HepG2 (cell line): ENCODE results near the gene CORO1C. TPM values are rescaled to one million over a fixed set of nuclear protein-coding genes. Genes with fewer than 3 reads are reported as not detected.

Experiments
- ARID2 ChIP-seq: sonication (generic); formaldehyde crosslinking; IDR thresholded peaks from 2 replicates; pipeline ENCODE4 v1.8.1; 2022; ENCODE audit warnings: mild to moderate bottlenecking, missing genetic modification reagents, borderline replicate concordance
- DMAP1 ChIP-seq: IDR thresholded peaks from 2 replicates; pipeline ENCODE4 v1.6.1; 2016
- GMEB2 ChIP-seq: IDR thresholded peaks from 2 replicates; pipeline ENCODE4 v1.6.1; 2016; ENCODE audit warnings: missing biosample characterization, missing genetic modification reagents, low read depth
- GPN1 ChIP-seq: sonication (generic); formaldehyde crosslinking; IDR thresholded peaks from 2 replicates; pipeline ENCODE4 v1.5.1; 2020; ENCODE audit warnings: missing genetic modification reagents, borderline replicate concordance
- HINFP ChIP-seq: sonication (generic); formaldehyde crosslinking; IDR thresholded peaks from 2 replicates; pipeline ENCODE4 v1.4.0; 2020; ENCODE audit warnings: low read depth, mild to moderate bottlenecking, missing genetic modification reagents
- MTA3 ChIP-seq: sonication (generic); formaldehyde crosslinking; IDR thresholded peaks from 2 replicates; pipeline ENCODE4 v1.4.0; 2020; ENCODE audit warnings: missing genetic modification reagents
- MXI1 ChIP-seq: IDR thresholded peaks from 3 replicates; pipeline ENCODE4 v1.6.1; 2012; ENCODE audit warnings: low read depth, low read length, inconsistent platforms, borderline replicate concordance
- PRMT3 ChIP-seq: sonication (generic); formaldehyde crosslinking; IDR thresholded peaks from 2 replicates; pipeline ENCODE4 v1.8.1; 2022; ENCODE audit warnings: low read depth, mild to moderate bottlenecking, moderate library complexity, missing genetic modification reagents, borderline replicate concordance
- SAP130 ChIP-seq: IDR thresholded peaks from 2 replicates; pipeline ENCODE4 v1.6.1; 2016; ENCODE audit warnings: low read depth
- SRF ChIP-seq: IDR thresholded peaks from 2 replicates; pipeline ENCODE4 v1.6.1; 2011; ENCODE audit warnings: mild to moderate bottlenecking, low read depth, low read length, moderate library complexity
- YEATS2 ChIP-seq: sonication (generic); formaldehyde crosslinking; IDR thresholded peaks from 2 replicates; pipeline ENCODE4 v1.4.0; 2020; ENCODE audit warnings: missing genetic modification reagents, borderline replicate concordance
- ZFP62 ChIP-seq: sonication (generic); formaldehyde crosslinking; IDR thresholded peaks from 2 replicates; pipeline ENCODE4 v1.4.0; 2020; ENCODE audit warnings: missing genetic modification reagents
- ZFP90 ChIP-seq: sonication (generic); formaldehyde crosslinking; IDR thresholded peaks from 2 replicates; pipeline ENCODE4 v1.8.0; 2022; ENCODE audit warnings: missing genetic modification reagents, mild to moderate bottlenecking, inconsistent platforms, borderline replicate concordance
- ZNF572 ChIP-seq: sonication (generic); formaldehyde crosslinking; IDR thresholded peaks from 2 replicates; pipeline ENCODE4 v1.5.1; 2020; ENCODE audit warnings: mild to moderate bottlenecking, missing genetic modification reagents
- ZNF615 ChIP-seq: sonication (generic); formaldehyde crosslinking; IDR thresholded peaks from 2 replicates; pipeline ENCODE4 v1.5.0; 2020; ENCODE audit warnings: mild to moderate bottlenecking, missing genetic modification reagents, borderline replicate concordance
- ZNF775 ChIP-seq: sonication (generic); formaldehyde crosslinking; IDR thresholded peaks from 2 replicates; pipeline ENCODE4 v1.4.0; 2020; ENCODE audit warnings: missing genetic modification reagents, mild to moderate bottlenecking, moderate library complexity, borderline replicate concordance
- polyA plus RNA-seq, 8 experiments: library from polyadenylated mRNA; depleted of rRNA in 3 of 8; stranded (reverse) in 7 of 8; unstranded in 1 of 8; fragments of >200 nt; fragmentation: Illumina TruSeq in 4 of 8; extraction: Trizol in 4 of 8; gene quantifications; 2 replicates each; pipeline versions ENCODE4 v1.2.1 to v1.2.3, GENCODE V29; 2011 to 2016; ENCODE audit warnings: low read depth in 4 of 8, missing spikeins in 1 of 8, mixed read lengths in 1 of 8; ENCODE audit not compliant: insufficient read depth in 1 of 8
- total RNA-seq, 5 experiments: library from RNA; depleted of rRNA; stranded (reverse); fragments of >200 nt; fragmentation: Illumina TruSeq; extraction: Trizol; gene quantifications; 2 replicates each; pipeline ENCODE4 v1.2.3, GENCODE V29; 2016; ENCODE audit warnings: low read depth in 1 of 5
- TF ChIP-seq, protein P1 (sequence below): sonication (generic); formaldehyde crosslinking; IDR thresholded peaks from 2 replicates; pipeline ENCODE4 v1.5.0; 2020; ENCODE audit warnings: mild to moderate bottlenecking, missing genetic modification reagents
- TF ChIP-seq, protein P2 (sequence below), 2 experiments: sonication (generic) in 1 of 2; formaldehyde crosslinking in 1 of 2; IDR thresholded peaks; 2 replicates each; pipeline versions ENCODE4 v1.6.1 to v1.9.0; 2014 to 2022; ENCODE audit warnings: antibody characterized with exemption in 1 of 2, borderline replicate concordance in 1 of 2, inconsistent platforms in 1 of 2, low read depth in 1 of 2, missing genetic modification reagents in 1 of 2

Gene CORO1C
- total and polyA plus RNA-seq, 2 of the 13 experiments (the other 11 are each of a cell fraction or from before 2014, with no cell fraction given), result 73.7 to 131 TPM

DNA sequence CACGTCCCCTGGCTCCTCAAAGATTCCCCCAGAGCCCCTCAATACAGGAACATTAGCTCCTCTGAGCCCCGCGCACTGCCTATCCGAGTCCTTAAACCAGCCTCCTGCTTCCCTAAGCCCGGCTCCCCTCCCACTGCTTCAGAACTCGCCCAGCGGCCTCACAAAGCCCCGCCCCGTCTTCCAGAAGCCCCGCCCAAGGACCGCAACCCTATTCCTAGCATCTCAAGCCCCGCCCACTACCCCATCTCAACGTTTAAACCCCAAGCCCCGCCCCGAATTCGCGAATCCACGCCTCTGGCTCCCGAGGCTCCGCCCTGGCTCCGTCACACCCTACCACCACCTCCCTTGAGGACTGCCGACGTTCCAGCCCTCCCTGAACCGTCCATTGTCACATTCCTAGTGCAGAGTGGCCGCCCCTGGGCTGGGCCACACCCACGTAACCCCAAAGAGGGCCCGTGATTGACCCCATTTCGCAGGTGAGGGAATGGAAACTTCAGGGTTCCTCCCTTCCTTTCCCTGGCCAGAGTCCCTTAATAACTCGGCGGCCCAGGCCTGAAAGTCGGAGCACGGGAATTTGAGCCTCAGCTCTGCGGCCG, 646 bp upstream of the CORO1C start (continued):
- TF ChIP-seq, protein P1, sequence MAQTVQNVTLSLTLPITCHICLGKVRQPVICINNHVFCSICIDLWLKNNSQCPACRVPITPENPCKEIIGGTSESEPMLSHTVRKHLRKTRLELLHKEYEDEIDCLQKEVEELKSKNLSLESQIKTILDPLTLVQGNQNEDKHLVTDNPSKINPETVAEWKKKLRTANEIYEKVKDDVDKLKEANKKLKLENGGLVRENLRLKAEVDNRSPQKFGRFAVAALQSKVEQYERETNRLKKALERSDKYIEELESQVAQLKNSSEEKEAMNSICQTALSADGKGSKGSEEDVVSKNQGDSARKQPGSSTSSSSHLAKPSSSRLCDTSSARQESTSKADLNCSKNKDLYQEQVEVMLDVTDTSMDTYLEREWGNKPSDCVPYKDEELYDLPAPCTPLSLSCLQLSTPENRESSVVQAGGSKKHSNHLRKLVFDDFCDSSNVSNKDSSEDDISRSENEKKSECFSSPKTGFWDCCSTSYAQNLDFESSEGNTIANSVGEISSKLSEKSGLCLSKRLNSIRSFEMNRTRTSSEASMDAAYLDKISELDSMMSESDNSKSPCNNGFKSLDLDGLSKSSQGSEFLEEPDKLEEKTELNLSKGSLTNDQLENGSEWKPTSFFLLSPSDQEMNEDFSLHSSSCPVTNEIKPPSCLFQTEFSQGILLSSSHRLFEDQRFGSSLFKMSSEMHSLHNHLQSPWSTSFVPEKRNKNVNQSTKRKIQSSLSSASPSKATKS (CRISPR knock-in tag), result no peak
- TF ChIP-seq DMAP1 (CRISPR knock-in tag) (0 out of 2 replicates have a peak, but pooled peaks have one; percentile 41), GMEB2 (CRISPR knock-in tag) (no peak), SAP130 (CRISPR knock-in tag) (peak; percentile 23; the same call in 1 of the 2 replicates), ARID2 (CRISPR knock-in tag) (peak; percentile 19; the same call in 1 of the 2 replicates), ZFP90 (CRISPR knock-in tag) (0 out of 2 replicates have a peak, but pooled peaks have one; percentile 38), YEATS2 (CRISPR knock-in tag) (peak; percentile 19; the same call in 1 of the 2 replicates), MXI1 (peak; percentile 76; the same call in 1 of the 3 replicates), ZNF775 (CRISPR knock-in tag) (no peak), SRF (no peak), PRMT3 (CRISPR knock-in tag) (no peak), ZFP62 (CRISPR knock-in tag) (no peak), HINFP (0 out of 2 replicates have a peak, but pooled peaks have one; percentile 24), GPN1 (CRISPR knock-in tag) (no peak), MTA3 (no peak), ZNF615 (no peak), ZNF572 (CRISPR knock-in tag) (peak; percentile 83; the same call in 1 of the 2 replicates)
- TF ChIP-seq, protein P2, sequence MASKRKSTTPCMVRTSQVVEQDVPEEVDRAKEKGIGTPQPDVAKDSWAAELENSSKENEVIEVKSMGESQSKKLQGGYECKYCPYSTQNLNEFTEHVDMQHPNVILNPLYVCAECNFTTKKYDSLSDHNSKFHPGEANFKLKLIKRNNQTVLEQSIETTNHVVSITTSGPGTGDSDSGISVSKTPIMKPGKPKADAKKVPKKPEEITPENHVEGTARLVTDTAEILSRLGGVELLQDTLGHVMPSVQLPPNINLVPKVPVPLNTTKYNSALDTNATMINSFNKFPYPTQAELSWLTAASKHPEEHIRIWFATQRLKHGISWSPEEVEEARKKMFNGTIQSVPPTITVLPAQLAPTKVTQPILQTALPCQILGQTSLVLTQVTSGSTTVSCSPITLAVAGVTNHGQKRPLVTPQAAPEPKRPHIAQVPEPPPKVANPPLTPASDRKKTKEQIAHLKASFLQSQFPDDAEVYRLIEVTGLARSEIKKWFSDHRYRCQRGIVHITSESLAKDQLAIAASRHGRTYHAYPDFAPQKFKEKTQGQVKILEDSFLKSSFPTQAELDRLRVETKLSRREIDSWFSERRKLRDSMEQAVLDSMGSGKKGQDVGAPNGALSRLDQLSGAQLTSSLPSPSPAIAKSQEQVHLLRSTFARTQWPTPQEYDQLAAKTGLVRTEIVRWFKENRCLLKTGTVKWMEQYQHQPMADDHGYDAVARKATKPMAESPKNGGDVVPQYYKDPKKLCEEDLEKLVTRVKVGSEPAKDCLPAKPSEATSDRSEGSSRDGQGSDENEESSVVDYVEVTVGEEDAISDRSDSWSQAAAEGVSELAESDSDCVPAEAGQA (IDR thresholded peaks at IDR 0.05; ENCODE audit: low read depth), result no peak
- TF ChIP-seq, protein P2 (CRISPR knock-in tag; IDR thresholded peaks at IDR 0.05; ENCODE audit: borderline replicate concordance), result no peak
